Measurements from ENCODE around the gene PPME1.

PPME1 gene

GRCh38 chr11:74232311-74232950 is 61.3 kb downstream of the PPME1 start:
- DNase-seq, result no peak

GRCh38 chr11:74233683-74234082 is 62.6 kb downstream of the PPME1 start:
- DNase-seq, result no peak

GRCh38 chr11:74235121-74235520 is 64.0 kb downstream of the PPME1 start:
- DNase-seq, result no peak

GRCh38 chr11:74237541-74237940 is 66.5 kb downstream of the PPME1 start:
- no peak for DNase-seq

- DNase-seq, result no peak
Observed at GRCh38 chr11:74238243-74238642, 67.2 kb downstream of the PPME1 start.

GRCh38 chr11:74248469-74248868 is 77.4 kb downstream of the PPME1 start:
- no peak for DNase-seq

GRCh38 chr11:74249496-74249895 is 78.4 kb downstream of the PPME1 start:
- DNase-seq, result no peak

- no peak for DNase-seq
Observed at GRCh38 chr11:74253361-74253760, 82.3 kb downstream of the PPME1 start.

GRCh38 chr11:74255741-74256375 is 84.8 kb downstream of the PPME1 start:
- DNase-seq, result peak; percentile 8 to 39

- DNase-seq, result no peak
Observed at GRCh38 chr11:74256378-74257133, 85.5 kb downstream of the PPME1 start.

GRCh38 chr11:74257959-74258553 is 87.0 kb downstream of the PPME1 start:
- no peak for DNase-seq

GRCh38 chr11:74262725-74263124 is 91.6 kb downstream of the PPME1 start:
- no peak for DNase-seq

GRCh38 chr11:74265256-74265655 is 94.2 kb downstream of the PPME1 start:
- DNase-seq, result no peak

GRCh38 chr11:74267014-74267413 is 95.9 kb downstream of the PPME1 start:
- DNase-seq, result no peak

GRCh38 chr11:74268456-74268855 is 97.4 kb downstream of the PPME1 start:
- no peak for DNase-seq

- DNase-seq, result no peak
Observed at GRCh38 chr11:74269161-74269811, 98.2 kb downstream of the PPME1 start.

GRCh38 chr11:74272276-74272675 is 101.2 kb downstream of the PPME1 start:
- no peak for DNase-seq

- no peak for DNase-seq
Observed at GRCh38 chr11:74276581-74276980, 105.5 kb downstream of the PPME1 start.

GRCh38 chr11:74278103-74278502 is 107.0 kb downstream of the PPME1 start:
- no peak for DNase-seq

GRCh38 chr11:74278721-74279161 is 107.7 kb downstream of the PPME1 start:
- no peak for DNase-seq

GRCh38 chr11:74279256-74279655 is 108.2 kb downstream of the PPME1 start:
- no peak for DNase-seq

- DNase-seq, result no peak
Observed at GRCh38 chr11:74280494-74280893, 109.4 kb downstream of the PPME1 start.

GRCh38 chr11:74282421-74282820 is 111.3 kb downstream of the PPME1 start:
- DNase-seq, result no peak

All from NCI-H1930 (cell line).